ENCODE measurements around the gene CFLAR.

GRCh38 chr2:201116959-201117734 is 1.2 kb downstream of the CFLAR start:
- TF ChIP-seq CTCF (IDR thresholded peaks at IDR 0.05) (peak; percentile 6 to 63 (median 24)), POLR2A (IDR thresholded peaks at IDR 0.05) (peak in 1 of 2 donors; percentile 7), EP300 (IDR thresholded peaks at IDR 0.05) (peak; percentile 46 to 86)

Data from tibial nerve (tissue), 4 donors.